Measurements from ENCODE around the gene GNAI2. TPM values are rescaled to one million over a fixed set of nuclear protein-coding genes. Genes with fewer than 3 reads are reported as not detected.

GNAI2 gene
- total RNA-seq, 4 donors from 2014 or later = 123 to 325 (median 173) TPM

- intact Hi-C loops (cut with DNase I; ENCODE audit: low total_unique reads) = no loop called here
- peak in 1 of 2 donors; percentile 36 for DNase-seq
- Histone ChIP-seq H3K27me3 (no peaks in the 10 kb centered on the region), H3K36me3 (no peaks in the 10 kb centered on the region), H3K27ac (peak overlapping the region; percentile 85 to 87), H3K4me3 (peak overlapping the region; percentile 46 to 48), H3K4me1 (peaks cover 0 to 8% of the 10 kb centered on the region in 2 donors), H3K9me3 (no peaks in the 10 kb centered on the region)
- TF ChIP-seq, protein P1, sequence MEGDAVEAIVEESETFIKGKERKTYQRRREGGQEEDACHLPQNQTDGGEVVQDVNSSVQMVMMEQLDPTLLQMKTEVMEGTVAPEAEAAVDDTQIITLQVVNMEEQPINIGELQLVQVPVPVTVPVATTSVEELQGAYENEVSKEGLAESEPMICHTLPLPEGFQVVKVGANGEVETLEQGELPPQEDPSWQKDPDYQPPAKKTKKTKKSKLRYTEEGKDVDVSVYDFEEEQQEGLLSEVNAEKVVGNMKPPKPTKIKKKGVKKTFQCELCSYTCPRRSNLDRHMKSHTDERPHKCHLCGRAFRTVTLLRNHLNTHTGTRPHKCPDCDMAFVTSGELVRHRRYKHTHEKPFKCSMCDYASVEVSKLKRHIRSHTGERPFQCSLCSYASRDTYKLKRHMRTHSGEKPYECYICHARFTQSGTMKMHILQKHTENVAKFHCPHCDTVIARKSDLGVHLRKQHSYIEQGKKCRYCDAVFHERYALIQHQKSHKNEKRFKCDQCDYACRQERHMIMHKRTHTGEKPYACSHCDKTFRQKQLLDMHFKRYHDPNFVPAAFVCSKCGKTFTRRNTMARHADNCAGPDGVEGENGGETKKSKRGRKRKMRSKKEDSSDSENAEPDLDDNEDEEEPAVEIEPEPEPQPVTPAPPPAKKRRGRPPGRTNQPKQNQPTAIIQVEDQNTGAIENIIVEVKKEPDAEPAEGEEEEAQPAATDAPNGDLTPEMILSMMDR (IDR thresholded peaks at IDR 0.05) = no peak
- TF ChIP-seq POLR2A (IDR thresholded peaks at IDR 0.05) = no peak
Observed at GRCh38 chr3:50299929-50300680, 64.1 kb downstream of the GNAI2 start.

DNA sequence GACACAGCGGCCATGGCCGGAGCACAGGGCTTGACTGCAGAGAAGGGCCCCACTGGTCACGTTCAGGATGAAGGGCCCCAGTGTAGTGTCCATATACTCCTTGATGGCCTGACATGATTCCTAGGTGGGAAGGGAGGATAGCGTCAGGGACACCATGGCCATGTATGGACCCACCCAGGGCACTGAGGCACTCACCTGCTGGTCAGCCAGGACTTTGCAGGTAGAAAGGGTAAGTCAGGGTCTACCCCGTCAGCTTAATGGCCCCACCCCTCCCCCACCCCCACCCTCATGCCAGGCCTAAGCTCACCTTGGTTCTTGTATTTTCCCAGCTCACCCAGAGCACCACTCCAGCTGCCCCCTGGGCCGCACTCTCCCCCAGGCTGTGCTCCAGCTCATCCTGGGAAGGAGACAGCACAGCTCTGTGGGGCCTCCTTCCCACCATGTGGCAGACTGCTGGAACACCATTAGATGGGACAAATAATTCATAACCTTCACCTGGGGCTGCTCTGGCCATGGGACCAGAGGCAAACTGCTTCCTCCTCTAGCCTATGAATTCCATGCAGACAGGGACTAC lies 64.8 kb downstream of the GNAI2 start:
- H3K4me3 ChIP-seq = no peak overlapping the region
- intact Hi-C loops (cut with DNase I; ENCODE audit: low total_unique reads) = no loop called here

GRCh38 chr3:50302095-50303012 lies 66.3 kb downstream of the GNAI2 start:
- intact Hi-C loops (cut with DNase I; ENCODE audit: low total_unique reads) = no loop called here
- Histone ChIP-seq H3K36me3 (no peaks in the 10 kb centered on the region), H3K27me3 (no peaks in the 10 kb centered on the region), H3K9me3 (no peaks in the 10 kb centered on the region), H3K27ac (peak overlapping the region; percentile 69 to 79), H3K4me3 (peak overlapping the region in 1 of 2 donors; percentile 7), H3K4me1 (peaks cover 0 to 8% of the 10 kb centered on the region in 2 donors)
- TF ChIP-seq, protein P1 (IDR thresholded peaks at IDR 0.05) = no peak
- TF ChIP-seq POLR2A (IDR thresholded peaks at IDR 0.05) = no peak
- DNase-seq = no peak

More for the DNA sequence above, 64.8 kb downstream of the GNAI2 start:
- TF ChIP-seq, protein P1 (IDR thresholded peaks at IDR 0.05) = no peak
- peak overlapping the region; percentile 85 to 87 for H3K27ac ChIP-seq
- DNase-seq = no peak
- H3K27me3 ChIP-seq = no peaks in the 10 kb centered on the region
- no peaks in the 10 kb centered on the region for H3K36me3 ChIP-seq
- peaks cover 0 to 8% of the 10 kb centered on the region in 2 donors for H3K4me1 ChIP-seq
- H3K9me3 ChIP-seq = no peaks in the 10 kb centered on the region

DNA sequence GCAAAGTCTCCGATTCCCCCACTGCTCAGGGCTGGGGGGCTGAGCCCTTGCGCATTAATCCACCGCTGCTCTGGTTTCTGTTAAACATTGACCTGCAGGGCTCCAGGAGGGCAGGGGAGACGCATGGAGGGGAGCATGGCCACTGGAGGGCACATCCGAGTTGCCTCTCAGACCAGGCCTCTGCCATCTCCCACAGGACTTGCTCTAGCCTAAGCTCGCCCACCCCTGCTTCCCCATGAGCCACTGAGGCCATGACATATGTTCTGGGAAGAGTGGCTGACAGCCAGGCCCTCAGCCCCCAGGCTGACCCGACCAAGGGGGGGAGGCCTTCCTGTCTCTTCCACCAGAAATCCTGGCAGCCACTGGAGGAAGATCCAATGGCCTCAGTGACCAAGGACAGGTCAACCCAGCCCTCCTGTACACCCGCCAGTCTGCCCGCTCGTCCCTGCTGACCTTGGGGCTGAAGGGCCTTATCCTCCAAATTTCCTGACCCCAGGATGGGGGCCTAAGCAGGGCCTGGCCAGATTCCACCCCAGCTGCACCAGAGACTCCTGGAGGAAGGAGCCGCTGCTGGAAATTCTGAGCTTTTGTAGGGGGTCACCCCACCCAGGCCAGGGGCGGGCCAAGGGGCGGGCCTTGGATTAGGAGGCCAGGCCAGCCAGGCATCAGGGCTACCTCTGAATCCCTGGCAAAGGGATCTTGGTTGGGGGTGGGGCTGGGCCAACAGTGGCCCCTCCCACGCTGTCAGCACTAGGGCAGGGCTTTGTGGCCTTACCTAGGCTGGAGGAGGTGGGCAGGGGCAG lies 67.2 kb downstream of the GNAI2 start, which contains the start of gene HYAL1:
Gene HYAL1 (minus strand): TSS at position 562 of the 803 bp plus-strand sequence. CDS start 618 bp downstream, outside the sequence.
- DNase-seq = peak; percentile 67 to 79
- peaks cover 0 to 6% of the 10 kb centered on the region in 2 donors for H3K4me1 ChIP-seq
- H3K4me3 ChIP-seq = peak within 1 kb of the TSS in 1 of 2 donors; percentile 7
- no peaks in the 10 kb centered on the region for H3K36me3 ChIP-seq
- H3K27me3 ChIP-seq = no peaks in the 10 kb centered on the region
- no peaks in the 10 kb centered on the region for H3K9me3 ChIP-seq
- intact Hi-C loops (cut with DNase I; ENCODE audit: low total_unique reads) = no loop called here
- no peak for TF ChIP-seq POLR2A (IDR thresholded peaks at IDR 0.05)
- TF ChIP-seq, protein P1 (IDR thresholded peaks at IDR 0.05) = peak in 2 of 4 experiments; percentile 13 to 16
- peak within 1 kb of the TSS; percentile 69 to 79 for H3K27ac ChIP-seq
